SK-N-SH (cell line): Measurements from ENCODE around the gene PCDH1.

Experiments
- CHD2 ChIP-seq: fragments of 150-350 bp; IDR thresholded peaks from 2 replicates; pipeline ENCODE4 v1.6.1; 2018; ENCODE audit warnings: low read length; ENCODE audit not compliant: partially characterized antibody
- EP300 ChIP-seq, 2 experiments: IDR thresholded peaks; 2 replicates each; pipeline versions ENCODE4 v1.4.0 to v1.6.1; 2012; ENCODE audit warnings: borderline replicate concordance in 1 of 2, low read depth in 1 of 2, low read length in 1 of 2
- EZH2phosphoT487 ChIP-seq: fragments of 200-600 bp; sonication (generic); IDR thresholded peaks from 2 replicates; pipeline ENCODE4 v1.6.1; 2017; ENCODE audit warnings: low read depth, mixed run types, mild to moderate bottlenecking, antibody characterized with exemption, moderate library complexity, borderline replicate concordance
- GABPA ChIP-seq: IDR thresholded peaks from 2 replicates; pipeline ENCODE4 v1.4.0; 2012; ENCODE audit warnings: low read depth, mild to moderate bottlenecking
- MXI1 ChIP-seq: IDR thresholded peaks from 2 replicates; pipeline ENCODE4 v1.6.1; 2012; ENCODE audit warnings: mild to moderate bottlenecking, low read depth, low read length, improper control_type of control experiment
- NFIC ChIP-seq: IDR thresholded peaks from 2 replicates; pipeline ENCODE4 v1.4.0; 2012; ENCODE audit warnings: borderline replicate concordance
- POLR2AphosphoS5 ChIP-seq: IDR thresholded peaks from 2 replicates; pipeline ENCODE4 v1.6.1; 2012; ENCODE audit warnings: low read depth, low read length
- TEAD4 ChIP-seq: IDR thresholded peaks from 2 replicates; pipeline ENCODE4 v1.4.0; 2012; ENCODE audit warnings: mild to moderate bottlenecking, borderline replicate concordance; ENCODE audit not compliant: insufficient read depth
- TF ChIP-seq, protein P1 (sequence below): IDR thresholded peaks from 2 replicates; pipeline ENCODE4 v1.4.0; 2012; ENCODE audit warnings: low read depth, borderline replicate concordance
- TF ChIP-seq, protein P2 (sequence below): fragments of 200-600 bp; sonication (generic); IDR thresholded peaks from 2 replicates; pipeline ENCODE4 v1.6.1; 2017; ENCODE audit warnings: antibody characterized with exemption, mild to moderate bottlenecking, moderate library complexity

GRCh38 chr5:141815796-141816180 lies 62.4 kb downstream of the PCDH1 start:
- no peak for TF ChIP-seq CHD2
- TF ChIP-seq MXI1, result no peak
- no peak for TF ChIP-seq NFIC
- TF ChIP-seq POLR2AphosphoS5, result no peak
- TF ChIP-seq, protein P1, sequence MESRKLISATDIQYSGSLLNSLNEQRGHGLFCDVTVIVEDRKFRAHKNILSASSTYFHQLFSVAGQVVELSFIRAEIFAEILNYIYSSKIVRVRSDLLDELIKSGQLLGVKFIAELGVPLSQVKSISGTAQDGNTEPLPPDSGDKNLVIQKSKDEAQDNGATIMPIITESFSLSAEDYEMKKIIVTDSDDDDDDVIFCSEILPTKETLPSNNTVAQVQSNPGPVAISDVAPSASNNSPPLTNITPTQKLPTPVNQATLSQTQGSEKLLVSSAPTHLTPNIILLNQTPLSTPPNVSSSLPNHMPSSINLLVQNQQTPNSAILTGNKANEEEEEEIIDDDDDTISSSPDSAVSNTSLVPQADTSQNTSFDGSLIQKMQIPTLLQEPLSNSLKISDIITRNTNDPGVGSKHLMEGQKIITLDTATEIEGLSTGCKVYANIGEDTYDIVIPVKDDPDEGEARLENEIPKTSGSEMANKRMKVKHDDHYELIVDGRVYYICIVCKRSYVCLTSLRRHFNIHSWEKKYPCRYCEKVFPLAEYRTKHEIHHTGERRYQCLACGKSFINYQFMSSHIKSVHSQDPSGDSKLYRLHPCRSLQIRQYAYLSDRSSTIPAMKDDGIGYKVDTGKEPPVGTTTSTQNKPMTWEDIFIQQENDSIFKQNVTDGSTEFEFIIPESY, result no peak
- no peak for TF ChIP-seq TEAD4
- no peak for TF ChIP-seq EZH2phosphoT487
- TF ChIP-seq GABPA, result no peak
- TF ChIP-seq, protein P2, sequence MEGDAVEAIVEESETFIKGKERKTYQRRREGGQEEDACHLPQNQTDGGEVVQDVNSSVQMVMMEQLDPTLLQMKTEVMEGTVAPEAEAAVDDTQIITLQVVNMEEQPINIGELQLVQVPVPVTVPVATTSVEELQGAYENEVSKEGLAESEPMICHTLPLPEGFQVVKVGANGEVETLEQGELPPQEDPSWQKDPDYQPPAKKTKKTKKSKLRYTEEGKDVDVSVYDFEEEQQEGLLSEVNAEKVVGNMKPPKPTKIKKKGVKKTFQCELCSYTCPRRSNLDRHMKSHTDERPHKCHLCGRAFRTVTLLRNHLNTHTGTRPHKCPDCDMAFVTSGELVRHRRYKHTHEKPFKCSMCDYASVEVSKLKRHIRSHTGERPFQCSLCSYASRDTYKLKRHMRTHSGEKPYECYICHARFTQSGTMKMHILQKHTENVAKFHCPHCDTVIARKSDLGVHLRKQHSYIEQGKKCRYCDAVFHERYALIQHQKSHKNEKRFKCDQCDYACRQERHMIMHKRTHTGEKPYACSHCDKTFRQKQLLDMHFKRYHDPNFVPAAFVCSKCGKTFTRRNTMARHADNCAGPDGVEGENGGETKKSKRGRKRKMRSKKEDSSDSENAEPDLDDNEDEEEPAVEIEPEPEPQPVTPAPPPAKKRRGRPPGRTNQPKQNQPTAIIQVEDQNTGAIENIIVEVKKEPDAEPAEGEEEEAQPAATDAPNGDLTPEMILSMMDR, result no peak
- TF ChIP-seq EP300 (IDR thresholded peaks at IDR 0.05; ENCODE audit: borderline replicate concordance in 1 of 2, low read depth in 1 of 2, low read length in 1 of 2), result no peak
